PC-3 (cell line): ENCODE results near the gene SARNP. TPM values are rescaled to one million over a fixed set of nuclear protein-coding genes. Genes with fewer than 3 reads are reported as not detected.
A peak's percentile ranks its signal among the peaks of the same experiment; 100 is the strongest.

ENCODE experiments used
- ATAC-seq: fragments of 200-7000 bp; cut with Tn5 transposase; 2 replicates; pipeline ENCODE4 v1.9.1; 2020; ENCODE audit warnings: mild to moderate bottlenecking, moderate library complexity
- BruUV-seq: library from RNA; stranded (reverse); fragments of 400-500 nt; replicated peaks from 2 replicates; lab custom pipeline; 2021; lab: Mats Ljungman, UMichigan
- CTCF ChIA-PET: fragments of 300-600 bp; sonication (Branson Sonifier 250); formaldehyde crosslinking; loops from one replicate; lab custom pipeline; 2022; ENCODE audit warnings: antibody characterized with exemption; lab: Charles Lee
- POLR2A ChIA-PET: fragments of 300-600 bp; sonication (Branson Sonifier 250); formaldehyde crosslinking; loops from one replicate; lab custom pipeline; 2022; ENCODE audit warnings: antibody characterized with exemption; ENCODE audit not compliant: unreplicated experiment; lab: Charles Lee
- DNase-seq: peaks from one replicate; pipeline ENCODE4 v3.0.0-alpha.2; 2015
- H2AFZ ChIP-seq: fragments of 300-600 bp; sonication (generic); 2 replicates; pipeline ENCODE4 v1.6.0; 2016; ENCODE audit warnings: antibody characterized with exemption, low read length
- H3F3A ChIP-seq: fragments of 300-600 bp; sonication (generic); one replicate; pipeline ENCODE4 v1.6.0; 2017; ENCODE audit warnings: antibody characterized with exemption, low read length, control low read depth, mild to moderate bottlenecking; ENCODE audit not compliant: unreplicated experiment
- H3K27ac ChIP-seq: fragments of 300-600 bp; sonication (generic); 2 replicates; pipeline ENCODE4 v1.5.1; 2016; ENCODE audit warnings: mild to moderate bottlenecking, low read length
- H3K27me3 ChIP-seq: fragments of 300-600 bp; sonication (generic); 2 replicates; pipeline ENCODE4 v1.6.1; 2016; ENCODE audit warnings: low read length, mixed read lengths
- H3K36me3 ChIP-seq: fragments of 300-600 bp; sonication (generic); 2 replicates; pipeline ENCODE4 v1.6.1; 2016; ENCODE audit warnings: low read depth, mixed run types, low read length, mixed read lengths
- H3K4me1 ChIP-seq: fragments of 300-600 bp; sonication (generic); 2 replicates; pipeline ENCODE4 v1.5.1; 2016; ENCODE audit warnings: low read length; ENCODE audit not compliant: insufficient read depth
- H3K4me2 ChIP-seq: fragments of 300-600 bp; sonication (generic); 2 replicates; pipeline ENCODE4 v1.6.0; 2016; ENCODE audit warnings: low read length
- H3K4me3 ChIP-seq: fragments of 300-600 bp; sonication (generic); 2 replicates; pipeline ENCODE4 v1.5.1; 2016; ENCODE audit warnings: mild to moderate bottlenecking, low read length, mixed read lengths
- H3K79me2 ChIP-seq: fragments of 300-600 bp; sonication (generic); 2 replicates; pipeline ENCODE4 v1.6.1; 2017; ENCODE audit warnings: low read length, mixed read lengths
- H3K9ac ChIP-seq: fragments of 300-600 bp; sonication (generic); 2 replicates; pipeline ENCODE4 v1.6.0; 2016; ENCODE audit warnings: mild to moderate bottlenecking, low read length
- H3K9me2 ChIP-seq: fragments of 300-600 bp; sonication (generic); replicated peaks from 2 replicates; pipeline ENCODE4 v1.6.1; 2016; ENCODE audit warnings: mixed run types, low read length, mixed read lengths
- H3K9me3 ChIP-seq: fragments of 300-600 bp; sonication (generic); 2 replicates; pipeline ENCODE4 v1.6.1; 2016; ENCODE audit warnings: low read length, mixed read lengths
- H4K20me1 ChIP-seq: fragments of 300-600 bp; sonication (generic); 2 replicates; pipeline ENCODE4 v1.6.1; 2016; ENCODE audit warnings: low read length, mixed read lengths
- EZH2 ChIP-seq: fragments of 300-600 bp; sonication (generic); IDR thresholded peaks from one replicate; pipeline ENCODE4 v1.6.1; 2017; ENCODE audit warnings: antibody characterized with exemption, mild to moderate bottlenecking, low read length; ENCODE audit not compliant: unreplicated experiment
- EZH2phosphoT487 ChIP-seq: fragments of 300-600 bp; sonication (generic); IDR thresholded peaks from 2 replicates; pipeline ENCODE4 v1.6.1; 2018; ENCODE audit warnings: mild to moderate bottlenecking, antibody characterized with exemption, low read length, borderline replicate concordance
- intact Hi-C: fragments of 100-400 bp; cut with micrococcal nuclease; formaldehyde crosslinking; loops from 2 replicates; pipeline ENCODE4 v1.9.0; 2023
- total RNA-seq: library from RNA; depleted of rRNA; stranded (reverse); fragments of >200 nt; gene quantifications from 2 replicates; pipeline ENCODE4 v1.2.3, GENCODE V29; 2014
- TF ChIP-seq, protein P1 (sequence below): fragments of 300-600 bp; sonication (generic); conservative IDR thresholded peaks from 2 replicates; pipeline ENCODE4 v1.5.1; 2017; ENCODE audit warnings: antibody characterized with exemption, low read depth, mild to moderate bottlenecking, low read length

SARNP gene
- total RNA-seq, 1 experiment from 2014 or later: 103 TPM

DNA sequence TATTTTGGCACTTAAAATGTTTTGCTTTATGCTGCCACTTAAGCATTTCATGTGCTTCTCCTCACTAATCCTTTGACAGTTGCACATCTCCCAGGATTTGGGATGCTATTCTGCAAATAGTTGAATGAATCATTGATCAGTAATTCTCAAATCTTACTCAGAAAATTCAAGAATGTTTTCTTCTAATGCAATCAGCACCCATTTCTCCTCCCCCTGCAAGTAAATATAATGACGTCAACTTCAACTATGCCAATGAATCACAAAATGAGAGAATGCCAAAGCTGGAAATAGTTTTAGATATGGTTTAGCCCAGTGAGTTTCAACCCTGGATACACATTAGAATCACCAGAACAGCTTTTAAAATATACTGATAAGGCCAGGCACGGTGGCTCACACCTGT, 103.8 kb downstream of the SARNP start:
- Histone ChIP-seq H4K20me1 (no peaks in the 10 kb centered on the region), H3F3A (no peaks in the 10 kb centered on the region), H3K4me2 (peak overlapping the region; percentile 27), H3K79me2 (no peaks in the 10 kb centered on the region), H3K4me3 (no peak overlapping the region), H3K36me3 (no peaks in the 10 kb centered on the region), H3K9me3 (no peaks in the 10 kb centered on the region), H2AFZ (no peak overlapping the region), H3K27me3 (no peaks in the 10 kb centered on the region), H3K9me2 (no peaks in the 10 kb centered on the region), H3K4me1 (peaks cover 40% of the 10 kb centered on the region), H3K9ac (no peak overlapping the region), H3K27ac (no peak overlapping the region)
- BruUV-seq: no TSS peak
- peak; percentile 94 for DNase-seq
- peak; percentile 6 for ATAC-seq
- intact Hi-C loops: no loop called here
- CTCF ChIA-PET: no interaction called here
- TF ChIP-seq, protein P1, sequence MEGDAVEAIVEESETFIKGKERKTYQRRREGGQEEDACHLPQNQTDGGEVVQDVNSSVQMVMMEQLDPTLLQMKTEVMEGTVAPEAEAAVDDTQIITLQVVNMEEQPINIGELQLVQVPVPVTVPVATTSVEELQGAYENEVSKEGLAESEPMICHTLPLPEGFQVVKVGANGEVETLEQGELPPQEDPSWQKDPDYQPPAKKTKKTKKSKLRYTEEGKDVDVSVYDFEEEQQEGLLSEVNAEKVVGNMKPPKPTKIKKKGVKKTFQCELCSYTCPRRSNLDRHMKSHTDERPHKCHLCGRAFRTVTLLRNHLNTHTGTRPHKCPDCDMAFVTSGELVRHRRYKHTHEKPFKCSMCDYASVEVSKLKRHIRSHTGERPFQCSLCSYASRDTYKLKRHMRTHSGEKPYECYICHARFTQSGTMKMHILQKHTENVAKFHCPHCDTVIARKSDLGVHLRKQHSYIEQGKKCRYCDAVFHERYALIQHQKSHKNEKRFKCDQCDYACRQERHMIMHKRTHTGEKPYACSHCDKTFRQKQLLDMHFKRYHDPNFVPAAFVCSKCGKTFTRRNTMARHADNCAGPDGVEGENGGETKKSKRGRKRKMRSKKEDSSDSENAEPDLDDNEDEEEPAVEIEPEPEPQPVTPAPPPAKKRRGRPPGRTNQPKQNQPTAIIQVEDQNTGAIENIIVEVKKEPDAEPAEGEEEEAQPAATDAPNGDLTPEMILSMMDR: no peak
- TF ChIP-seq EZH2 (no peak), EZH2phosphoT487 (no peak)
- POLR2A ChIA-PET: no interaction called here

GRCh38 chr12:55712700-55713415, 104.7 kb downstream of the SARNP start:
- ChIA-PET POLR2A (interaction anchor here (0.5 kb wide), 1 partner anchor 36 kb away, joined by 8 read pairs; no protein-coding TSS in a partner anchor), CTCF (no interaction called here)
- BruUV-seq: no TSS peak
- Histone ChIP-seq H3F3A (no peaks in the 10 kb centered on the region), H2AFZ (no peak overlapping the region), H3K9ac (no peak overlapping the region), H3K4me1 (peaks cover 39% of the 10 kb centered on the region), H3K9me2 (no peaks in the 10 kb centered on the region), H3K4me3 (no peak overlapping the region), H3K9me3 (no peaks in the 10 kb centered on the region), H3K79me2 (no peaks in the 10 kb centered on the region), H3K27ac (no peak overlapping the region), H4K20me1 (no peaks in the 10 kb centered on the region), H3K4me2 (no peak overlapping the region), H3K27me3 (no peaks in the 10 kb centered on the region), H3K36me3 (no peaks in the 10 kb centered on the region)
- TF ChIP-seq EZH2phosphoT487 (no peak), EZH2 (no peak)
- TF ChIP-seq, protein P1: no peak
- no peak for ATAC-seq
- intact Hi-C loops: no loop called here
- no peak for DNase-seq
